Lower leg skin (tissue), 4 donors: ENCODE data around the gene FAP. TPM values are rescaled to one million over a fixed set of nuclear protein-coding genes. Genes with fewer than 3 reads are reported as not detected.
A peak's percentile ranks its signal among the peaks of the same experiment; 100 is the strongest.

Source experiments
- DNase-seq, 2 donors: peaks; one replicate each; pipeline ENCODE4 v3.0.0-alpha.2; 2019; ENCODE audit warnings: low spot score in 2 of 2
- H3K4me3 ChIP-seq: fragments of 200-600 bp; sonication (generic); 2 replicates; pipeline ENCODE4 v1.5.1; 2017; ENCODE audit warnings: mild to moderate bottlenecking, low read depth; ENCODE audit not compliant: poor library complexity, severe bottlenecking
- CTCF ChIP-seq, 3 donors: fragments of 450-650 bp; IDR thresholded peaks; one replicate each; pipeline ENCODE4 v1.5.1; 2016; ENCODE audit warnings: antibody characterized with exemption in 3 of 3, mild to moderate bottlenecking in 3 of 3, moderate library complexity in 2 of 3
- POLR2A ChIP-seq, 2 donors: fragments of 450-650 bp; IDR thresholded peaks; one replicate each; pipeline ENCODE4 v1.6.1; 2016 to 2017; ENCODE audit warnings: antibody characterized with exemption in 2 of 2, mild to moderate bottlenecking in 1 of 2, moderate library complexity in 1 of 2
- WGBS, 2 donors: methylation state at CpG; one replicate each; pipeline ENCODE4 v1.1.5; 2018; 5-methylcytosine and 5-hydroxymethylcytosine counted together
- intact Hi-C: fragments of 100-400 bp; cut with DNase I; formaldehyde crosslinking; loops from one replicate; pipeline ENCODE4 v1.15.0; 2023; ENCODE audit warnings: low total_unique reads
- total RNA-seq, 4 donors: library from RNA; depleted of rRNA; stranded (reverse); fragments of >200 nt; gene quantifications; one replicate each; pipeline ENCODE4 v1.1.0, GENCODE V29; 2016

The FAP gene
- total RNA-seq, 4 donors from 2014 or later: 1.7 to 8.7 (median 2.5) TPM

GRCh38 chr2:162242586-162243280 is 512 bp downstream of the FAP start:
- DNase-seq: no peak
- intact Hi-C loops: no loop called here
- WGBS, 2 donors: 36 to 47% methylated on average over 5 of the region's 5 CpGs
- TF ChIP-seq CTCF (IDR thresholded peaks at IDR 0.05): no peak
- no peak for TF ChIP-seq POLR2A (IDR thresholded peaks at IDR 0.05)
- H3K4me3 ChIP-seq: no peak overlapping the region

- 73 to 74% methylated on average over 1 of the region's 1 CpG for WGBS, 2 donors
Observed at GRCh38 chr2:162241571-162241970, 1.7 kb downstream of the FAP start.

GRCh38 chr2:162234620-162235462 is 8.4 kb downstream of the FAP start:
- no peak for DNase-seq
- WGBS, 2 donors: 95 to 96% methylated on average over 21 to 35 of the region's 38 CpGs
- intact Hi-C loops: no loop called here
- H3K4me3 ChIP-seq: no peak overlapping the region
- no peak for TF ChIP-seq POLR2A (IDR thresholded peaks at IDR 0.05)
- TF ChIP-seq CTCF (IDR thresholded peaks at IDR 0.05): no peak

More at GRCh38 chr2:162241571-162241970, 1.7 kb downstream of the FAP start:
- no peak for DNase-seq
- no peak overlapping the region for H3K4me3 ChIP-seq
- no peak for TF ChIP-seq POLR2A (IDR thresholded peaks at IDR 0.05)
- TF ChIP-seq CTCF (IDR thresholded peaks at IDR 0.05): no peak
- intact Hi-C loops: no loop called here

- no peak overlapping the region for H3K4me3 ChIP-seq
- DNase-seq: peak in 1 of 2 donors; percentile 43
- 13 to 30% methylated on average over 1 of the region's 1 CpG for WGBS, 2 donors
- TF ChIP-seq CTCF (IDR thresholded peaks at IDR 0.05) (no peak), POLR2A (IDR thresholded peaks at IDR 0.05) (no peak)
- intact Hi-C loops: no loop called here
Observed at GRCh38 chr2:162233197-162233596, 10.0 kb downstream of the FAP start.

GRCh38 chr2:162232671-162233070 is 10.6 kb downstream of the FAP start:
- TF ChIP-seq CTCF (IDR thresholded peaks at IDR 0.05): no peak
- no peak for TF ChIP-seq POLR2A (IDR thresholded peaks at IDR 0.05)
- intact Hi-C loops: no loop called here
- DNase-seq: no peak
- H3K4me3 ChIP-seq: no peak overlapping the region
- WGBS, 2 donors: 58 to 60% methylated on average over 2 of the region's 2 CpGs
